Measurements from ENCODE around the gene STOML1. TPM values are rescaled to one million over a fixed set of nuclear protein-coding genes. Genes with fewer than 3 reads are reported as not detected.

STOML1 gene
- total RNA-seq, 1 experiment from 2014 or later, result 2.5 TPM

DNA sequence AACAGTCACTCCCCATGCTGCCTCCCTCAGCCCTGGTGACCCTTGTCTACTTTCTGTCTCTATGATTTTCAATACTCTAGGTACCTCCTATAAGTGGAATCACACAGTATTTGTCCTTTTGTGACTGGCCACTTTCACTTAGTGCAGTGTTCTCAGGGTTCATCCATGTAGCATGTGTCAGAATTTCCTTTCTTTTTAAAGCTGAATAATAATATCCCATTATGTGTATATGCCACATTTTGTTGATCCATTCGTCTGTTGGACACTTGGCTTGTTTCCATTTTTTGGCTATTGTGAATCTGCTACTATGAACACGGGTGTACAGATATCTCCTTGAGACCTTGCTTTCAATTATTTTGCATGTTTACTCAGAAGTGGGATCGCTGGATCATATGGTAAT, 36.6 kb upstream of the STOML1 start:
- Histone ChIP-seq H2AFZ (ENCODE audit: low read length) (no peak overlapping the region), H2AK5ac (ENCODE audit: insufficient read length, low read length) (no peak overlapping the region), H3K9me3 (ENCODE audit: control insufficient read depth, low read depth, low read length) (no peaks in the 10 kb centered on the region), H3K79me2 (ENCODE audit: insufficient read depth, low read length) (no peaks in the 10 kb centered on the region), H3K4me1 (ENCODE audit: insufficient read depth, low read length) (no peaks in the 10 kb centered on the region), H3K27me3 (ENCODE audit: insufficient read depth, low read length) (no peaks in the 10 kb centered on the region), H3K4me2 (ENCODE audit: insufficient read depth, insufficient read length, low read length) (no peak overlapping the region), H3K14ac (ENCODE audit: insufficient read depth, low read length) (no peak overlapping the region), H3K9ac (ENCODE audit: extremely low read depth, insufficient read length, low read length) (no peak overlapping the region), H4K91ac (ENCODE audit: insufficient read length, low read depth, low read length) (no peak overlapping the region), H3K18ac (ENCODE audit: insufficient read length, low read depth, low read length) (no peak overlapping the region), H2BK15ac (ENCODE audit: low read depth, low read length) (no peak overlapping the region), H2BK12ac (ENCODE audit: insufficient read length, low read depth, low read length) (no peak overlapping the region), H2BK120ac (ENCODE audit: low read depth, low read length, poor library complexity, severe bottlenecking) (no peak overlapping the region), H4K5ac (ENCODE audit: insufficient read length, low read depth, low read length) (no peak overlapping the region), H2BK20ac (ENCODE audit: low read depth, low read length, poor library complexity, severe bottlenecking) (no peak overlapping the region), H2BK5ac (ENCODE audit: insufficient read length, low read length) (no peak overlapping the region), H3K4ac (ENCODE audit: low read depth, low read length) (no peak overlapping the region), H3K23me2 (ENCODE audit: insufficient read length, low read depth, low read length, poor library complexity, severe bottlenecking) (no peaks in the 10 kb centered on the region), H4K8ac (replicated peaks; ENCODE audit: insufficient read length, low read depth, low read length) (no peak overlapping the region), H3K27ac (ENCODE audit: insufficient read length, low read depth, low read length) (no peak overlapping the region), H3K56ac (ENCODE audit: insufficient read length, low read depth, low read length) (no peak overlapping the region), H3K23ac (ENCODE audit: insufficient read length, low read depth, low read length) (no peak overlapping the region), H4K20me1 (ENCODE audit: control insufficient read depth, insufficient read depth, insufficient read length) (no peaks in the 10 kb centered on the region), H3K79me1 (ENCODE audit: insufficient read depth, low read depth, low read length, poor library complexity, severe bottlenecking) (no peaks in the 10 kb centered on the region), H3T11ph (ENCODE audit: low read length) (no peak overlapping the region)
- DNase-seq, result no peak
- Mint-ChIP-seq H3K27me3 (ENCODE audit: low read depth) (no peaks in the 10 kb centered on the region), H3K4me1 (no peaks in the 10 kb centered on the region), H3K9me3 (no peaks in the 10 kb centered on the region), H3K36me3 (ENCODE audit: insufficient read depth in 1 of 3, low read depth in 3 of 3) (peaks cover 10 to 11% (median 10%) of the 10 kb centered on the region in 3 experiments), H3K4me3 (no peak overlapping the region), H3K27ac (no peak overlapping the region; a peak in 1 of 7 replicates)
- TF ChIP-seq CTCF (conservative IDR thresholded peaks at IDR 0.05), result no peak
- whole genome bisulfite sequencing (ENCODE audit: extremely low coverage, insufficient read length, low lambda C conversion rate), result no CpG with 5 or more reads among the region's 3 CpGs

Measured in H9 (cell line).